H1 (cell line): ENCODE measurements around the gene BCAS1. TPM values are rescaled to one million over a fixed set of nuclear protein-coding genes. Genes with fewer than 3 reads are reported as not detected.

Experiments
- ASH2L ChIP-seq: fragments of 200-600, 300-600 bp; sonication (generic); IDR thresholded peaks from one replicate; pipeline ENCODE4 v1.7.1; 2017; ENCODE audit warnings: low read length
- CHD1 ChIP-seq: IDR thresholded peaks from 2 replicates; pipeline ENCODE4 v1.6.1; 2012; ENCODE audit warnings: low read depth, low read length, improper control_type of control experiment
- CTCF ChIP-seq, 3 experiments: IDR thresholded peaks; 1 replicate in 2 of 3; 2 replicates in 1 of 3; pipeline versions ENCODE4 v1.5.1 to v1.6.1; 2011; ENCODE audit warnings: low read length in 3 of 3, mild to moderate bottlenecking in 3 of 3, inconsistent platforms in 2 of 3, low read depth in 1 of 3, moderate library complexity in 1 of 3; ENCODE audit not compliant: insufficient read depth in 1 of 3; ENCODE audit errors: control extremely low read depth in 1 of 3
- KDM4A ChIP-seq: IDR thresholded peaks from one replicate; pipeline ENCODE4 v1.7.1; 2012; ENCODE audit warnings: low read depth, mild to moderate bottlenecking, moderate library complexity, low read length, inconsistent platforms; ENCODE audit not compliant: severe bottlenecking
- SAP30 ChIP-seq: fragments of 300-600 bp; sonication (generic); IDR thresholded peaks from 2 replicates; pipeline ENCODE4 v1.7.1; 2012; ENCODE audit warnings: low read length, moderate library complexity, mild to moderate bottlenecking, inconsistent platforms; ENCODE audit not compliant: insufficient read depth, insufficient replicate concordance
- YY1 ChIP-seq: IDR thresholded peaks from 2 replicates; pipeline ENCODE4 v1.6.1; 2011; ENCODE audit warnings: low read depth, mild to moderate bottlenecking, low read length
- polyA plus RNA-seq, 7 experiments: library from polyadenylated mRNA; depleted of rRNA in 3 of 7; stranded (reverse) in 5 of 7; unstranded in 2 of 7; fragments of >200 nt in 5 of 7; fragments of 200-250 nt in 2 of 7; gene quantifications; 1 replicate in 5 of 7; 2 replicates in 1 of 7; 4 replicates in 1 of 7; pipeline versions ENCODE4 v1.2.1 to v1.2.3, GENCODE V29; 2011 to 2013; ENCODE audit warnings: missing spikeins in 2 of 7, mixed read lengths in 2 of 7
- total RNA-seq: library from RNA; stranded (reverse); fragmentation: NEBNext Ultra II Directional; extraction: Animal tissue kit (Norgen Biotek cat#: 25700); gene quantifications from 2 replicates; pipeline ENCODE4 v1.2.1, GENCODE V29; 2021

The BCAS1 gene
- total and polyA plus RNA-seq, 2 of the 8 experiments (the other 6 are each of a cell fraction or from before 2014, with no cell fraction given), result 0.06 to 0.19 TPM

- TF ChIP-seq YY1 (no peak), SAP30 (no peak), CTCF (IDR thresholded peaks at IDR 0.05; ENCODE audit: control extremely low read depth in 1 of 3, insufficient read depth in 1 of 3, low read depth in 1 of 3, low read length in 3 of 3) (no peak), KDM4A (no peak), ASH2L (no peak), CHD1 (no peak)
- TF ChIP-seq, all 59 proteins: peak for 0
These were observed 87.0 kb downstream of the BCAS1 start (continued) for GRCh38 chr20:53983401-53983800.
